ENCODE measurements around the gene ARHGAP33. TPM values are rescaled to one million over a fixed set of nuclear protein-coding genes. Genes with fewer than 3 reads are reported as not detected.
"Not testable (repeated sequence)": the region's sequence is repeated elsewhere in the genome, so short reads cannot be mapped to it uniquely, and the experiment has no call there.

The ARHGAP33 gene
- total RNA-seq, 1 experiment from 2014 or later: 9.0 TPM

DNA sequence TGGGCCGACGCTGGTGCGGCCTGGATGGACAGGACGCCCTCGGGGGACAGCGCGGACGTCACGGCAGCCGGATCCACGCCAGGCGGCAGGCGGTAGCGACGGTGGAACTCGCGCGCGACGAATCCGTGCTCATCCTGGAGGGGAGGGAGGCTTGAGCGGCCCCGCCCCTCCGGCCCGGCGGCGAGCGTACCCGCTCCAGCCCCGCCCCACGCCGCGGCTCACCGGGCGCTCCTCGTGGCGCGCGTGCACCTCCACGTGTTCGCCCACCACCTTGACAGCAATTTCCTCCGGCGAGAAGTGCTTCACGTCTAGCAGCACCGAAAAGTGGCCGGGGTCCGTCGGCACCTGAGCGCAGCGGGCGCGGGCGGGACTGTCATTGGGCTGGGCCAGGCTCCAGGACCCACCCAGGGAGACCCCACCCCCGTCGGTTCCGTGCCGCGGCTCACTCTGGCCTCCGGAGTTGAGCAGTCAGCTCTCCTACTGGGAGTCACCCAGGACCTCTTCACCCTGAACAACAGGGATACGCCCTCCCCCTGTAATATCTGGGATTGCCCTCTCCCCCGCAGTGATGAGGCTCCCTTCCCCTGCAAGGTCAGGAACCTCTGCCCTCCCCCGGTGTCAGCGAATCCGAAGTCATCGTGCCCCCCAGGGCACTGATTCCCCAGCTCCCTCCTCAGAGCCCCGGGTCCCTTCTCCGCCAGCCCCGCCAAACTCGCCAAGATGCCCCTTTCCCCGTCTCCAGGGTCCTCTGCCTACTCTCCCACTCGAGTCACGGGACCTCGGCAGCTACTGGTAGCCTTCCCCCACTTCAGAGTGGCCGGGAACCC is 19.6 kb upstream of the ARHGAP33 start:
- DNase-seq (ENCODE audit: low read depth): no peak

DNA sequence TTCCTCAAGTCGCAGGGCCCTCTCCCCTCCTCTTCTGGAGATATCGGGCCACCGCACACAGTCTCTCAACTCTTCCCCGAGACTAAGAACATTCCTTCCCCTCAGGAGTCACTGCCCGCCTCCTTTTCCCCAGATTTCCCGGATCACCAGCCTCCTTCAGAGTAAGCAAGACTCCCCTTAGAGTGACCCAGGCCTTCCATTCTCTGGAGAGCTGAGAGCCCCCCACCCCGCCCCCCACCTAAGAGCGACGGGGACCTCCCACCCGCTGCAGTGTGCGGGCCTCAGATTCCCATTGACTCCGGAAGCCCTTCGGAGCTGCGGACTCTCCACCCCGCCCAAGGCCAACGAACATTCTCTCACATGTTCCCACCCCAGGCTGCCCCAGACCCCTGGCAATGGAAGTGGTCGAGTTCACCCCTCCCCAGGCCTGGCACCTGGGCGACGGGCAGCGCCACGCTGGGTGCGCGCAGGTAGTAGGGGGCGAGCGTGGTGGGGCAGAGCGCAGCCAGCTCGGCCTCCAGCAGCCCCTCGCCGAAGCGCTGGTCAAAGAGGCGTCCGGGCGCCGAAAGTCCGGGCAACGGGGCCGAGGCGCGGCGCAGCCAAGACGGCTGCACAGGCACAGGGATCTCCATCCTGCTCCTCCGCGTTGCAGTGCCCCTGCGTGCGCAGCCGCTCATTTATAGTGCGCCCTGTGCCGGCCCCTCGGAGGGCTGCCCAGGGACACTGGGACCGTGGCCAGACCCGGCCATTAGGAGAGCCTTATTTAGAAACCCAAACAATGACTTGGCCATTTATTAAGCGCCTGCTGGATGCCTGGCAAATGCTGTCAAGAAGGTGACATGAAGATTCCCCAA is 18.8 kb upstream of the ARHGAP33 start, which contains the start of gene HSPB6:
TSS of gene HSPB6 (minus strand) at position 653 of the 854 bp plus-strand sequence. CDS start at position 632, 21 bp downstream.
- DNase-seq (ENCODE audit: low read depth): peak; percentile 53

- peak; percentile 85 for DNase-seq (ENCODE audit: low read depth)
Observed at GRCh38 chr19:35757231-35757748, 18.1 kb upstream of the ARHGAP33 start.

- peak; percentile 99 for DNase-seq (ENCODE audit: low read depth)
Observed at GRCh38 chr19:35757749-35758608, 17.4 kb upstream of the ARHGAP33 start, which contains the start of gene PROSER3. Gene PROSER3 (plus strand): TSS chr19:35758176. CDS start chr19:35758216, 40 bp downstream.

DNA sequence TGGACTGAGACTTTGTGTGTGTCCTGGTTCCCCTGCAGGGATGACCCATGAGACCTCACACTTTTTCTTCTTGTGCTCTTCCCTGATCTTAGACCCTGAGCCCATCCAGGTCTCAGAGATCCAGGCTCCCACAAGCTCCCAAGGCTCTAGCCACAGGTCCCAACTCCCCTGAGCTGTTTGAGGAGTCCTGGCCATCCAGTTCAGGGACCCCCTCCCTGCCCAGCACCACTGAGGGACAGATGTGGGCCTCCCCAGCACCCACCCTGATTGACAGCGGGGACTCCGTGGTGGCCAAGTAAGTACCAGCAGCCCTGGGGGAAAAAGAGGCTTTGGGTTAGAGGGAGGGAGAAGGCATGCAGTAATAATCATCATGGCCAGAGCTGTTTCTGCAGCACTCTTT is 15.7 kb upstream of the ARHGAP33 start:
- no peak for DNase-seq (ENCODE audit: low read depth)

GRCh38 chr19:35760711-35761349 is 14.5 kb upstream of the ARHGAP33 start:
- DNase-seq (ENCODE audit: low read depth): no peak

DNA sequence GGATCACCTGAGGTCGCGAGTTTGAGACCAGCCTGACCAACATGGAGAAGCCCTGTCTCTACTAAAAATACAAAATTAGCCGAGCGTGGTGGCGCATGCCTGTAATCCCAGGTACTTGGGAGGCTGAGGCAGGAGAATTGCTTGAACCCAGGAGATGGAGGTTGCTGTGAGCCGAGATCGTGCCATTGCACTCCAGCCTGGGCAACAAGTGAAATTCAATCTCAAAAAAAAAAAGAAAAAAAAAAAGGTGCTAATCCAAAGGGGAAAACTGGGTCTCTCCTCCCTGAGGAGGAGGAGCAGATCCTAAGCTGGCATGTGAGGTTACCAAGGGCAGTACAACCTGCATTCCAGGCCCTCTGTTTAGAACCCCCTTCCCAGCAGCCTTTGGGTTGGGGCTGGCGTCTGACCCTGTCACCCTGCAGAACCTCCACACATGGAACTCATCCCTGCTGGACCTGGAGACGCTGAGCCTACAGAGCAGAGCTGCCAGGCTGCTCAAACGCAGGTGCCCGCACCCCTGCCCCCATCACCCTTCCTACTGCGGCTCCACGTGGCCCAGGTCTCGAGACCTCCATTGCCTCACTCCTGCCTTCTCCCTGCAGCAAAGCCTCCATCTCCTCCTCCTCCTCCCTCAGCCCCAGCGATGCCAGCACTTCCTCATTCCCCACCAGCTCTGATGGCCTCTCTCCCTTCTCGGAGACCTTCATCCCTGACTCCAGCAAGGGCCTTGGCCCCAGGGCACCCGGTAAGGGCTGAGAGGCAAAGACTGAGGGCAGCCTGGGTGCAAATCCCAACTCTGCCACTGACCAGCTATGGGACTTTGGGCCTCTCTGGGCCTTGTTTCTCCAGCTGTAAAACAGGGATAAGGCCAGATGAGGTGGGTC is 10.7 kb upstream of the ARHGAP33 start:
- no peak for DNase-seq (ENCODE audit: low read depth)

GRCh38 chr19:35766571-35767104 is 8.7 kb upstream of the ARHGAP33 start:
- no peak for DNase-seq (ENCODE audit: low read depth)

DNA sequence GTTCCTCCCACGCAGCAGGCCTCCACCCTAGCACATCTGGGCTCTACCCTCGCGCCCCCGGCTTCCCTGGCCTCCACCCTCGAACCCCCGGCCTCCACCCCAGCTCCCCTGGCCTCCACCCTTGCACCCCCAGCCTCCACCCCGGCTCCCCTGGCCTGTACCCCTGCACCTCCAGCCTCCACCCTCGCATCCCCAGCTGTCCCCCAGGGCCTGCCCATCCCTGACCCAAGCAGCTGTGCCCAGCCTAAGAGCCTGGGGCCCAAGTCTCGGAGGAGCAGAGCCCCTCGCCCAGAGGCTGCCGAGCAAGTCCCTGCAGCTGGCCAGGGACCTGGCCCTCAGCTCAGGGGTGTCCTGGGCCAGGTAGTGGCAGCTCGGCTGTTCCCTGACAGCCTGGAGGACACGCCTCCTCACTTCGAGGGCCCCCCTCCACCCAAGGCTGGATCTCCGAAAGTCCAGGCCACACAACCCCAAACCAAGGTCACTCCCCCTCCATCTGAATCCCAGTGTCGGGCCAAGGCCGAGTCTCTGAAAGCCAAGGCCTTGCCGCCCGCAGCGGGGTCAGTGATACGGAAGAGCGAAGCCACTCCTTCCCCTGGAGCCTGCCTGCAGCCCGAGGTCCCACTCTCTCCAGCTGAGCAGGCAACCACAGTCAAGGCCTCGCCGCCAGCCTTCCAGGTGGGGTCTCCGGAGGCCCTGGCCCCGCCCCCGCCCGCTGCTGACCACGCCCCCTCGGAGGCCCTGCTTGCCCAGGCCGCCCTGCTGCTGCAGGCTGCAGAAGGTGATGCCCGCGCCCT is 7.9 kb upstream of the ARHGAP33 start:
- no peak for DNase-seq (ENCODE audit: low read depth)

DNA sequence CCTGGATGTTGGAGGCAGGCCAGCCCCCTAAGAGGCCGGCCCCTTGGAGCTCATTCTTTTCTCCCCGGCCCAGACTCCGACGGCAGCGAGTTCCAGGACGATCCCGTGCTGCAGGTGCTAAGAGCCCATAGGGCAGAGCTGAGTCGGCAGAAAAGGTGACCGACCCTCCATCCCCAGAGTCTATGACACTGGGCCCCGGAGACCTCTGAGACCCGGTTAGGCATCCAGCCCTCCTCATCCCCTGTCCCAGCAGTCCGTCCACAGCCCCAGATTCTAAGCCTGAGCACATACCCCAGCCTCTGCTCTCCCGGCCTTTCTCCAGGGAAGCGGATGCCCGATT is 7.3 kb upstream of the ARHGAP33 start:
- no peak for DNase-seq (ENCODE audit: low read depth)

GRCh38 chr19:35772362-35772761 is 3.0 kb upstream of the ARHGAP33 start:
- not testable (repeated sequence) for DNase-seq (ENCODE audit: low read depth)

DNA sequence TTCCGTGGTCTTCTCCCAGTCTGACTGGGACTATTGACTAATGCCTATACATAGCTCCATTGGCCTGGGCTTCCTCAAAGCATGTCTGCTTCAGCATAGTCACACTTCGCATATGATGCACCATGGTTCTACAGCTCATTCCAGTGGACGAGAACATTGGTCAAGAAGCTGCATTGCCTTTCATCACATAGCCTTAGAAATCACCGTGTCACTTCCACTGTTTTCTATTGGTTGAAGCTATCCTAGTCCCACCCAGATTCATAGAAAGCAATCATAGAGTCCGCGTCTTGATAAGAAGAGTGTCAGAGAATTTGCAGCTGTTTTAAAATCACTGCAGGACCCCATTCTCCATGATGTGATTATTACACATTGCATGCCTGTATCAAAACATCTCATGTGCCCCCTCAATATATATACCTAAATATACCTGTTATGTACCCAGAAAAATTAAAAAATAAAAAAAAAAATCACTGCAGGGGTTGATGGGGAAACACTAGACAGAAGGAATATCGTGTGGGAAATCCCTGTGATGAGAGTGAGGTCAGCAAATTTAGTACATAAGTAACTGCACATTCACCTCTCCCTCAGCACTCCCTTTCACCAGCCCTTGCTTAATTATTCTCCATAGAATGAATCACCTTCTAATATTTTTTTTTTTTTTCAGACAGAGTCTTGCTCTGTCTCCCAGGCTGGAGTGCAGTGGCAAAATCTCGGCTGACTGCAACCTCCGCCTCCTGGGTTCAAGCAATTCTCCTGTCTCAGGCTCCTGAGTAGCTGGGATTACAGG is 2.2 kb upstream of the ARHGAP33 start:
- DNase-seq (ENCODE audit: low read depth): peak; percentile 38

DNA sequence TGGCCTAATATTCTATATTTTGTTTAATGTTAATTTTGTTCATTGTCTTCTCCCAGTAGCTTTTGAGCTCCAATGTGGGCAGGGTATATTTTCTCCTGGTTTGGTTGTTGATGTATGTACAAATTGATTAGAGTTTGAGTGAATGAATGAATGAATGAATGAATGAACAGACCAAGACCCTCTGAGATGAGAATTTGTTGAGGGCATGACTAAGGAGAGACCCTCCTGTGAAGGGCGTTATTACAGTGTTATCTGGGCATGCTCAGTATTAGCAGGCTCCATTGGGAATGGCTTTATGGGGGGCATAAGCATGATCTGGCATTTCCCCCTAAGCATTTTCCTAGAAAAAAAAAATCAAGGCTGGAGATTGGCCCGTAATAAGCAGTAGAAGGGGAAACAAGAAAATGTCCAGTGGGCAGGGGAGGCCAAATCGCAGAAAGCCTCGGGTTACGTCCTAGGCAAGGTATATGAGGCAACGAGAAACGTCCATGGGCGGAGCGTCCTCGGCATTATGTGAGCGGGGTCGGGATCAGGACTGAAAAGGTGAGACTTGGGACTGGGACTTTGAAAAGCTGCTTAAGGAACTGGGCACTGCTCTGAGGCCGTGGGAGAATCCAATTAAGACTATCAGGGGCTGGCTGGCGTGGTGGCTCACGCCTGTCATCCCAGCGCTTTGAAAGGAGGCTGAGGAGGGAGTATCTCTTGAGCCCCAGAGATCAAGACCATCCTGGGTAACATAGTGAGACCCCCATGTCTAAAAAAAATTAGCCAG is 904 bp upstream of the ARHGAP33 start:
- no peak for DNase-seq (ENCODE audit: low read depth)

- DNase-seq (ENCODE audit: low read depth): no peak
Observed at GRCh38 chr19:35775046-35775297, 392 bp upstream of the ARHGAP33 start.

DNA sequence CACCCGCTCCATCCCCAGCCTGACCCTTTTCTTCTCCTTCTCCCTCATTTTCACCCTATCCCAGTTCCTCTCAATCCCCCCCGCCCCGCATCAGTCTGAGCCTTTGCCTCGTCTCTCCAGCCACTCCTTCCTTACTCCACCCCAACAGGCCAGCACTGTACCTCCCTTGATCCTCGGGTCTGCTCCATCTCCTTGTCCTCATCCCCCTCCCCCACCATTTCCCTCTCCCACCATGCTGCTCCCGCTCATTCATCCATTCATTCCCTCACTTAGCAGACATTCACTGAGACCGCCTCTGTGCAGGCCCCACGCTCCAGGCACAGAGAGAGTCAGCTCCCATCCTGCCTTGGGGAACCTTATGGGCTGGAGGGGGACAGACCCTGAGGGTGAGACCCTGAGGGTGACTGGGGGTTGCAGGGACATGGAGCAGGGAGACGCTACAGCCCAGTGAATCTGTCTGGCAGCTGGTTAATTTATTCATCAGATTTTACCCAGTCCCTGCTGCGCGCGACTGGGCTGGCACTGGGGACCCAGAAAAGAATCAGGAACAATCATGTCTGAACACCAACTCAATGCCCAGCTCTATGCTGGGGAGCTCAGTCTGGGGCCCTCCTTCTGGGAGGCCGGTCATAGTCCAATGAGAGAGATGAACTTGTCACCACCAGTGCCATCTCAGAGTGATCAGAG is 881 bp downstream of the ARHGAP33 start:
- no peak for DNase-seq (ENCODE audit: low read depth)

DNA sequence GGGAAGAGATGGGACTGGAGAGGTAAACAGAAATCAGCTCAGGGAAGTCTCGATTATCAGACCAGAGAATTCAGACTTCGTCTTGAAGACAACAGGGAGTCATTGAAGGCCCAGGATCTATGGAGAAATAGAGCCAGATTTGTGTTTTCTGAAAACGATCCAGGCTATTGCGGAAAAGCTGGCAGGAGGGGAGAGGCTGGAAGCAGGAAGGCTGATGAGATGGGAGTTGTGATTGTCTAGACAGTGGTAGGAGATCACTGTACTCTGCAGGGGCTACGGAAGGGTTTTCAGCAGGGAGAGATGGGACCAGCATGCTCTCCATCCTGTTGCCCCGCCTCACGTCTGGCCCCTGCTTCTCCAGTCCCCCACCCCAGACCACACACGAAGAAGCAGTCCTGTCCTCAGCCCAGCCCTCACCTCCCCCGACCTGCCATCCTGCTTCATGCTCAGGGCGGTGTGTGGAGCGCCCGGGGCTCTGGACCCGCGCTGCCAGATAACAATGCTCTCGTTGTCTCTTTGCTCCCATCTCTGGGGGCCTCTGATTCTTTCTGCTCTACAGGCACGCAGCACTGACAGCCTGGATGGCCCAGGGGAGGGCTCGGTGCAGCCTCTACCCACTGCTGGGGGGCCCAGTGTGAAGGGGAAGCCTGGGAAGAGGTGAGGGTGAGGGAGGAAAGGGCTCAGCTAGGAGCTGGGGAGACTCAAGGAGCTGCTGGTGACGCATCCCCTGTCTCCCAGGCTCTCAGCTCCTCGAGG is 1.9 kb downstream of the ARHGAP33 start:
- DNase-seq (ENCODE audit: low read depth): no peak

Data from Daoy (cell line).